Activated CD4-positive, alpha-beta T cell treated with anti-CD3 and anti-CD28 coated beads, Interleukin-2, amount 10 ng/mL, durations not matched to agents 24 days and 14 days (primary cell): Measurements from ENCODE around the gene MTSS2. TPM values are rescaled to one million over a fixed set of nuclear protein-coding genes. Genes with fewer than 3 reads are reported as not detected.

Experiments
- DNase-seq: peaks from one replicate; pipeline ENCODE4 v3.0.0; 2022
- H3K27ac Mint-ChIP-seq: one replicate; pipeline ENCODE4 v1.8.0; 2022; ENCODE audit warnings: mild to moderate bottlenecking, mixed read lengths
- H3K27me3 Mint-ChIP-seq: one replicate; pipeline ENCODE4 v1.8.0; 2022; ENCODE audit warnings: mixed read lengths
- H3K36me3 Mint-ChIP-seq: one replicate; pipeline ENCODE4 v1.8.0; 2022; ENCODE audit warnings: low read depth, mild to moderate bottlenecking, mixed read lengths
- H3K4me1 Mint-ChIP-seq: one replicate; pipeline ENCODE4 v1.8.0; 2021; ENCODE audit warnings: mixed read lengths
- H3K4me3 Mint-ChIP-seq: one replicate; pipeline ENCODE4 v1.8.0; 2022; ENCODE audit warnings: mild to moderate bottlenecking, moderate library complexity, mixed read lengths
- H3K9me3 Mint-ChIP-seq: one replicate; pipeline ENCODE4 v1.8.0; 2021; ENCODE audit warnings: mixed read lengths
- intact Hi-C: fragments of 100-400 bp; cut with micrococcal nuclease; formaldehyde crosslinking; loops from one replicate; pipeline ENCODE4 v1.15.1; 2023
- total RNA-seq: library from RNA; stranded (reverse); gene quantifications from 2 replicates; pipeline ENCODE4 v1.2.3, GENCODE V29; 2022

The MTSS2 gene
- total RNA-seq, 1 donor from 2014 or later: 3.7 TPM

DNA sequence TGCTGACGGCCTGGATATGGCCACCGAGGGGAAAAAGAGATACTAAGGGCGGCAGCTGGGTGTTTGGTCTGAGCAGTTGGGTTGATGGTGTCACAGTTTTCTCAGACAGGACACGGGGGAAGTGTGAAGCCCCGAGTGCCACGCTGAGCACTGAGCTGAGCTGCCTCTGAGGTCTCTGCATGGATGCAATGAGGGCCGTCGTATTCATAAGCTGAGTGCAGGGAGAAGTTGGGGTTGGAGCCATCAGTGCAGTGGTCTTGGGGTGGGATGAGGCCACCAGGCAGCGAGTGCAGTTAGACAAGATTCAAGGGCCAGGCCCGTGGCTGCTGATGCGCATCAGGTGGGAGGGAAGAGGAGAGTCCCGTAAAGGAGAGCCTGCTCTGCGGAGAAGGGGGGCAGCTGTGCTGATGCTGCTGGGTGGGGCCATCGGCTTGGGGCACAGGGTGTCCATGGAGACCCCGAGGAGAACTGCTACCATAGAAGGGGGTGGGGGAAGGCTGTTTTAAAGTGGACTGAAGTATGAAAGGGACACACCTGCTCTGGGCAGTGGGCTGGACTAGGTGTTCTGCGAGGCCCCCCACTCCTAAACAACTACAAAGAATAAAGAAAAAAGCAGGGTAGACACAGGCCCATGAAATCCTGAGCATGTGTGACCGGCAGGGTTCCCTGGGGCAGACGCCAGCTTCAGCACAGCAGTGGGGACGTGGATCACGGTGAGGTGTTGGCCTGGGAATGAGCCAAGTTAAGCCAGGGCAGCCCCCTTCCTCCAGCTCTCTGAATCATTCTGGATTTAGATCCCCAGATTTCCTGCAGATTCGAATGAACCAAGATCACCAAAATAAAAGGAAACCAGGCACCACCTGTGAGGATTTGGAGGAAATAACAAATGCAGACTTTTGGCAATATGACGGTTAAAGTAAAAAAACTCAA, 19.8 kb downstream of the MTSS2 start:
- no peak overlapping the region for H3K27ac Mint-ChIP-seq
- H3K4me3 Mint-ChIP-seq: no peak overlapping the region
- intact Hi-C loops: no loop called here
- H3K9me3 Mint-ChIP-seq: no peaks in the 10 kb centered on the region
- no peaks in the 10 kb centered on the region for H3K4me1 Mint-ChIP-seq
- no peaks in the 10 kb centered on the region for H3K36me3 Mint-ChIP-seq
- no peaks in the 10 kb centered on the region for H3K27me3 Mint-ChIP-seq
- DNase-seq: no peak

DNA sequence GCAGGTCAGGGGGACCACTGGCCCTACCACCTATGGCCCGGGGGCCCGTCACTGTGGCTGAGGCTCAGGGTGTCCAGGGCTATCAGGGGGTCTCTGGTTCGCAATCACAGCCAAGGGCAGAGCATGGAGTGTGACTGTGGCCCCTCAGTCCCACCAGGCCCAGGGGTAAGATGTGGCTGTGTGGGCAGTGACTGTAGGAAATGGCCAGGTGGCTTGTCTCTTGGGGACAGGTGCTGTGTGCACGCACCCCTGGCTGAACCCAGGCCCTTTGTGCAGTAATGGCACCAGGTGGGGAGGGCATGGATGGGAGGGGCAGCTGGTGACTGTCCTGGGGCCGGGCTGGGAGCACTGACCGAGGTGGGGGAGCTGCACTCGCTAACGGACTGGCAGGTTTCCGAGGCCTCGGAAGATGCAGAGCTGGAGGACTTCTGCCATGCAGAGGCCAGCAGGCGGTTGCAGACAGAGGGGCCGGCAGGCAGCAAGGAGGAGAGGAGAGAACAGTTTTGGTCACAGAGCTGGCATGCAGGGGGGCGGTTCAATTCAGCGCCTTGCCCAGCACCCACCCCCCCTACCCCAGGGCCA, 20.6 kb downstream of the MTSS2 start:
- Mint-ChIP-seq H3K4me1 (no peaks in the 10 kb centered on the region), H3K36me3 (no peaks in the 10 kb centered on the region), H3K4me3 (no peak overlapping the region), H3K9me3 (no peaks in the 10 kb centered on the region), H3K27ac (no peak overlapping the region), H3K27me3 (no peaks in the 10 kb centered on the region)
- no peak for DNase-seq
- intact Hi-C loops: no loop called here

DNA sequence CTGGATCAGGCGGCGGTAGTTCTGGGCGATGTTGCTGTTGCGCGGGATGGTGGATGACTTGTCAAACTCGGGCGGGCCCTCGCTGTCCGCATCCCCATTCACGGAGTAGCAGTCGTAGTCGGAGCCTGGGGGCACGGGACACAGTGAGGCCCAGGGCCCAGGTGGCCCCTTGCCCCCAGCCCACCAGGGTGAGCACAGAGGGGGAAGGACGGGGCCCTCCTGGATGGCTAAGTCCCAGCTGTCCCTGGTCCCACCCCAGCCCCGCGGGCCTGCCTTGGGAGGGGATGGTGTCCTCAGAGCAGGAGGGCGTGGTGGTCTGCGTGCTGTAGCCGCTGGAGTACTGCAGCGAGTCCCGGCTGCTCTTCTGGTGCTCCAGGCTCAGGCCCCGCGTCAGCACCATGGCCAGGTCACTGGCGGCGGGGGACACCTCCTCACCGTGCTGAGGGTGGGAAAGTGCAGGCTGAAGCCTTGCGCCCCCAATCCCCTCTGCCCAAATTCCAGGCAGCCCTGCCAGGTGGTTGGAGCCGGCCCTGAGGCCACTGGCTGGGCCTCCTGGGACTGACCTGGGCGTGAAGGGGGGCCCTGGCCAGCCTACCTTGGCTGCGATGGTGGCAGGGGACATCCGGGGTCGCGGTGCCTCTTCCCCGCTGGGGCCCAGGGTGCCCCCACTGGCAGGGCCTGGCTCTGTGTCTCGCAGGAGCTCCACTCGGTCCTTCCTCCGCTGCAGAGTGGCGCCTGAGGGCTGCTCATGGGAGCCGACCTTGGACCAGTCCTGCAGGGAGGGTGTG, 21.3 kb downstream of the MTSS2 start:
- no peak overlapping the region for H3K4me3 Mint-ChIP-seq
- H3K4me1 Mint-ChIP-seq: no peaks in the 10 kb centered on the region
- H3K27ac Mint-ChIP-seq: no peak overlapping the region
- intact Hi-C loops: no loop called here
- no peak for DNase-seq
- no peaks in the 10 kb centered on the region for H3K36me3 Mint-ChIP-seq
- no peaks in the 10 kb centered on the region for H3K9me3 Mint-ChIP-seq
- H3K27me3 Mint-ChIP-seq: no peaks in the 10 kb centered on the region

DNA sequence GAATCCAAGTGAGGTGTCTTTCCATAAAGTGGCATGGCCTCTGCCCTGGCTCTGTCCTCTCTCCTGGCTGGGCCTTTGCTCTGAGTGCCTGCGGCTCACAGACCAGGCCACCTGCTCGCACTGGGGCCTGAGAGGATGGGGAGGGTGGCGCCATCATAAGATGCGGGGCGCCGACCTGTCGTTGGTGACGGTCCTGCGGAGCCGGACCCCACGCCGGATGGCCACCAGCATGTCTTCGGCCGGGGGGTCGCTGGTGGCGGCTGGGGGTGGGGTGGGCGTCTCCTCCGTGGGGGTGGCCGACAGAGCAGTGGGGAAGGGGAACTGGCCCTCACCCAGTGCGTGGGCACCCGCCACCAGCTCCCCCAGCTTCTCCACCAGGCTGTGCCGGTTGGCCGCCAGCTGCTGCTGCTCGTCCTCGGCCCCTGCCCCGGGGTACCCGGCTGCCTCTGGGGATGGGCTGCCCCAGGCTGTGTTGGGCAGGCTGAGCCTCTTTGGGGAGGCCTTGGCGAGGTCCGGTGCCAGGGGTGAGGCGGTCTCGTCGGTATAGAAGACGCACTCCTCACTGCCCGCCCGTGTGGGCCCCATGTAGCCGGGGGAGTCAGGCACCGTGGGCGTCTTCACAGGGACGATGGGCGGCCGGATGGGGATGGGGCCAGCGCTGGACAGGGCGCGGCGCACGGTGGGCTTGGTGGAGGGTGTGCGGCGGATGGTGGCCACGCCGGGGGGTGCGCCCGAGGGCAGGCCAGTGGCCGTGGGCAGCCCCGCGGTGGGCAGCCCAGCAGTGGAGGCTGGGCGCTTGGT, 22.1 kb downstream of the MTSS2 start:
- Mint-ChIP-seq H3K4me1 (no peaks in the 10 kb centered on the region), H3K9me3 (no peaks in the 10 kb centered on the region), H3K4me3 (no peak overlapping the region), H3K27me3 (no peaks in the 10 kb centered on the region), H3K36me3 (no peaks in the 10 kb centered on the region), H3K27ac (no peak overlapping the region)
- intact Hi-C loops: no loop called here
- DNase-seq: no peak

DNA sequence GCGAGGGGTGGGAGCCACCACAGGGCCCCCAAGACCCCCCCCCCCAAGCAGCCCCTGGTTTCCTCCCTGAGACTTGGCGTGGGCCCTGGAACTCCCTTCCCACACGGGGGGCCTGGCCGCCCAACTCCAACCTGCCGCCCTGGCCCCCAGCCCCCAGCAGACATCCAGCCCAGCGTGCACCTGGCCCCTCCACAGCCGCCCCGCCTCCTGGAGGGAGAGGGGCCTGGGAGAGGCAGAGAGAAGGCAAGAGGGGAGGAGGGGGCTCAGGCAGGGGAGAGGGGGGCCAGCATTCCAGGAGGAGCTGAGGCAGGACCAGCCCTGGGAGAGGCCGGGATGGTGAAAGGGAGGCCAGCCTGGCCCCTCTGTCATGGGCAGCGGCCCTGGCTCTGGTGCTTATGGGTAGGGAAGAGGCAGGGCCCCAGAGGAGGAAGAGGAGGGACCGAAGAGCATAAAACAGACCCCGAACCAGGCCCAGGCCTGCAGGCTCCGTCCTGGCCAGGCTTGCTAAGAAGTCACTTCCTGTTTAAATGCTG, 22.8 kb downstream of the MTSS2 start:
- intact Hi-C loops: no loop called here
- Mint-ChIP-seq H3K9me3 (no peaks in the 10 kb centered on the region), H3K4me3 (no peak overlapping the region), H3K27me3 (no peaks in the 10 kb centered on the region), H3K27ac (no peak overlapping the region), H3K36me3 (no peaks in the 10 kb centered on the region), H3K4me1 (no peaks in the 10 kb centered on the region)
- DNase-seq: no peak

DNA sequence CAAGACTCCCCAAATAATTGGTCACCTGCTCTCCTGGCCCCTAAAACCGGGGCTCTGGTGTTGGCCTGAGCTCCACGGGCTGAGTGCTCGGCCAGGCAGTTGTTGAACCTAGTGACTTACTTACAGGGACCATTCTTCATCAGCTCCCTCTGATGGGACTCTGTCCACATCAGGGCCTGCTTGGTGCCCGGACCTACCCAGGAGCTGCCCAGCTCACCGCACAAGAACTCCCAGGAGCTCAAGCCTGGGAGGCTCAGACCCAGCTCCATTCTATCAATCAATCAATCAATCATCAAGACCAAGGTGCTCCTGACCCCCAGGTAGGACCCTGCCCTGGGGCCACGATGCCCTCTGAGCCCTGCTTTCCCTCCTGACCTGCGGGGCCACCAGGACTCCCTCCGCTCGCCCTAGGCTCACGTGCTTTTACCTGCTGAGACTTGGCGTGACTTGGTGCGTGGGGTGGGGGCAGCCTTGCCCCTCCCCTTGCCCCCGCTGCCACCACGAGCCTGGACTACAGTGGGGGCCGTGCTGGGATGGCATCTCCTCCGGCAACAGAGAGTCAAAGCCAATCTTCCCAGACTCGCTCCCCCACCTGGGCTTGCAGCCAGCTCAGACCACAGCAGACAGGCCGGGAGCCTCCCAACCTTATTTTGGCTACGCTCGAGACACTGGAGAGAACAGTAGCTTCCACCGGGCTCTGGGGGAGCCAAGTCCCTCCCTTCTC, 23.8 kb downstream of the MTSS2 start:
- Mint-ChIP-seq H3K27ac (no peak overlapping the region), H3K9me3 (no peaks in the 10 kb centered on the region), H3K4me3 (no peak overlapping the region), H3K27me3 (no peaks in the 10 kb centered on the region), H3K36me3 (no peaks in the 10 kb centered on the region), H3K4me1 (no peaks in the 10 kb centered on the region)
- intact Hi-C loops: no loop called here
- DNase-seq: no peak

DNA sequence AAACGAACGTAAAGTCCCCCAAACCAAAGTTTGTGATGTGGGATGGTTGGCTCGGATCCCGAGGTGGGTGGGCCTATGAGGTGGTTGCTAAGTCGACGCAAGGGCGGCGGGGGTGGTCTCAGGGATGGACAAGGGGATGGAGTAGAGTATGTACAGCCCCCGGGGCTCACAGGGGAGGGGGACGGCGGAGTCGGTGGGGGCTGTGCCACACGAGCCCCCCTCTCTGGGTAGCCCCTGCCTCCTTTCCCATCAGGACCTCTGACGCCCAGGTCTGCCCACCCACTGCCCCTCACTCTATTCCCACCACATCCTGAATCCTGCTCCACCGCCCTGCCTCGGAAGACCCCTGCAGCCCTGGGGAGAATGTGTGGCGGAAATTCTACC, 24.3 kb downstream of the MTSS2 start:
- H3K36me3 Mint-ChIP-seq: no peaks in the 10 kb centered on the region
- H3K4me3 Mint-ChIP-seq: no peak overlapping the region
- H3K9me3 Mint-ChIP-seq: no peaks in the 10 kb centered on the region
- intact Hi-C loops: no loop called here
- no peaks in the 10 kb centered on the region for H3K4me1 Mint-ChIP-seq
- DNase-seq: no peak
- no peaks in the 10 kb centered on the region for H3K27me3 Mint-ChIP-seq
- H3K27ac Mint-ChIP-seq: no peak overlapping the region

DNA sequence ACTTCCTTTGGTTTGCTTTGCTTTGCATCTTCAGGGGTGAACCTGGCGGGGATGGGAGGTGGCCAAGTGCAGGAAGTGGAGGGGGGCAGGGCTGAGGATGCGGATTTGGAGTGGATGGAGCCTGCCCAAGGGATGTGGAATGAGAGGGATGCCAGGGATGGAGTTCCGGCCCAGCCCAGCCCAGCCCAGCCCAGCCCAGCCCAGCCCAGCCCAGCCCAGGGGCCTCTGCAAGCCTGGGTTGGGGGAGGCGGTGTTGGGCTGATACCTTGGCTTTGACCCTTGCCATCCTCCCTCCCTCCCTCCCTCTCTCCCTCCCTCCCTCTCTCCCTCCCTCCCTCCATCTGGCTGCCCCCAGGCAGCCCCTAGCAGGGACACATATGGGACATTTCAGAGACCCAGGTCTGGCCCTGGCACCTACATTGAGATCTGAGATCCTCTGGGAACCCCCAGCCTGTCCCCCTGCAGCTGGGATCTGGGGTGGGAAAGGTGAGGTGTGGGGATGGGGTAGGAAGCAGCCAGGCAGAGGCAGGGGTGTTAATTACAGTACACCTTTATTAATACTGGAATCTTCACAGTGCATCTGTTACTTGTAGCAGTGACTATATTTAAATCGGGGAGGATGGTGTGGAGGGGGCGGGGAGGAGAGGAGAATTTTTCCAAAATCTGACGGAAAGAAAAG, 25.0 kb downstream of the MTSS2 start:
- H3K4me1 Mint-ChIP-seq: no peaks in the 10 kb centered on the region
- no peak overlapping the region for H3K27ac Mint-ChIP-seq

DNA sequence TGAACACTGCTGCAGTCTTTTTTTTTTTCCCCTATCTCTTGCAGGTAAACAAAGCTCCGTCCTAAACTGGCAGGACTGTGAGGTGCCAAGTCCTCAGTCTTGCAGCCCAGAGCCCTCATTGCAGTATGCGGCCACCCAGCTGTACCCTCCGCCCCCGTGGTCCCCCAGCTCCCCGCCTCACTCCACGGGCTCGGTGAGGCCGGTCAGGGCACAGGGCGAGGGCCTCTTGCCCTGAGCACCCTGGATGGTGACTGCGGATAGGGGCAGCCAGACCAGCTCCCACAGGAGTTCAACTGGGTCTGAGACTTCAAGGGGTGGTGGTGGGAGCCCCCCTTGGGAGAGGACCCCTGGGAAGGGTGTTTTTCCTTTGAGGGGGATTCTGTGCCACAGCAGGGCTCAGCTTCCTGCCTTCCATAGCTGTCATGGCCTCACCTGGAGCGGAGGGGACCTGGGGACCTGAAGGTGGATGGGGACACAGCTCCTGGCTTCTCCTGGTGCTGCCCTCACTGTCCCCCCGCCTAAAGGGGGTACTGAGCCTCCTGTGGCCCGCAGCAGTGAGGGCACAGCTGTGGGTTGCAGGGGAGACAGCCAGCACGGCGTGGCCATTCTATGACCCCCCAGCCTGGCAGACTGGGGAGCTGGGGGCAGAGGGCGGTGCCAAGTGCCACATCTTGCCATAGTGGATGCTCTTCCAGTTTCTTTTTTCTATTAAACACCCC, 25.7 kb downstream of the MTSS2 start:
- H3K36me3 Mint-ChIP-seq: no peaks in the 10 kb centered on the region
- intact Hi-C loops: loop anchor here (10.0 kb wide), 1 partner anchor 165 kb away; no protein-coding TSS in a partner anchor

More for the DNA sequence above, 25.0 kb downstream of the MTSS2 start:
- H3K36me3 Mint-ChIP-seq: no peaks in the 10 kb centered on the region
- no peak for DNase-seq
- no peaks in the 10 kb centered on the region for H3K9me3 Mint-ChIP-seq
- H3K27me3 Mint-ChIP-seq: no peaks in the 10 kb centered on the region
- no peak overlapping the region for H3K4me3 Mint-ChIP-seq
- intact Hi-C loops: no loop called here

DNA sequence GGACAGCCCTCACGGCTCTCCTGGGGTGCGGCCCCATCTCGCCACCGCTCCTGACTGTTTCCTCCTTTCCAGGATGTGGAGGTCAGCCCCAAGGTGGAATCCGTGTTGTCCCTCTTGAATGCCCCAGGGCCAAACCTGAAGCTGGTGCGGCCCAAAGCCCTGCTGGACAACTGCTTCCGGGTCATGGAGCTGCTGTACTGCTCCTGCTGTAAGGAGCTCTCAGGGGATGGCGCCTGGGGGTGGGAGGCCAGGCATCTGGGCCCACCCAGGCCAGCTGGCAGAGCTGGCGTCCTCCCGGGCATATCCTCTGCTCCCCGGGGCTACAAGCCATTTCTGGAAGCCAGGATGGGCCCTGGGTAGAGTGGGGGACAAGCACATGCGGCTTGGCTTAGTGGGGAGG, 26.3 kb downstream of the MTSS2 start:
- no peak for DNase-seq
- Mint-ChIP-seq H3K9me3 (no peaks in the 10 kb centered on the region), H3K36me3 (no peaks in the 10 kb centered on the region), H3K27me3 (no peaks in the 10 kb centered on the region), H3K27ac (no peak overlapping the region), H3K4me1 (no peaks in the 10 kb centered on the region), H3K4me3 (no peak overlapping the region)
- intact Hi-C loops: loop anchor here (10.0 kb wide), 1 partner anchor 165 kb away; no protein-coding TSS in a partner anchor

More for the DNA sequence above, 25.7 kb downstream of the MTSS2 start:
- no peaks in the 10 kb centered on the region for H3K27me3 Mint-ChIP-seq
- no peaks in the 10 kb centered on the region for H3K4me1 Mint-ChIP-seq
- no peak overlapping the region for H3K4me3 Mint-ChIP-seq
- DNase-seq: no peak
- H3K9me3 Mint-ChIP-seq: no peaks in the 10 kb centered on the region
- H3K27ac Mint-ChIP-seq: no peak overlapping the region

DNA sequence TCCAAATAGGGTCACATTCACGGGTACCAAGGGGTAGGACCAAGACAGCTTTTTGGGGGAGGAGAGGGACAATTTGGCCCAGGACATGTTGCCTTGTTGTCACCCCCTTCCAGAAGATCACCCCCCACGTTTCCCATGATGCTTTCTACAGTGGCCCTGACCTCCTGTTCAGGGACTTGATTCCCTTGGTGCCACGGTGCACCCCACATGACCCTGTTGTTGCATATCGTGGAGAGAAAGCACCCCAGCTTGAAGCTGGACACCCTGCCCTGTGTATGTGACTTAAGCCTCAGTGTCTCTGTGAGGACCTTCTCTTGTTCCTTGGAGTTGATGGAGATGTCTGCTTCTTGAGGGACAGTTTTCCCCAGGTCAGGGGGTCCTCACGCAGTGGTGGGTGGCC, 26.9 kb downstream of the MTSS2 start:
- DNase-seq: no peak
- H3K4me3 Mint-ChIP-seq: no peak overlapping the region
- H3K27me3 Mint-ChIP-seq: no peaks in the 10 kb centered on the region
- H3K27ac Mint-ChIP-seq: no peak overlapping the region
- peaks cover 3% of the 10 kb centered on the region for H3K4me1 Mint-ChIP-seq
- no peaks in the 10 kb centered on the region for H3K36me3 Mint-ChIP-seq
- H3K9me3 Mint-ChIP-seq: no peaks in the 10 kb centered on the region
- intact Hi-C loops: loop anchor here (10.0 kb wide), 1 partner anchor 164 kb away; no protein-coding TSS in a partner anchor

DNA sequence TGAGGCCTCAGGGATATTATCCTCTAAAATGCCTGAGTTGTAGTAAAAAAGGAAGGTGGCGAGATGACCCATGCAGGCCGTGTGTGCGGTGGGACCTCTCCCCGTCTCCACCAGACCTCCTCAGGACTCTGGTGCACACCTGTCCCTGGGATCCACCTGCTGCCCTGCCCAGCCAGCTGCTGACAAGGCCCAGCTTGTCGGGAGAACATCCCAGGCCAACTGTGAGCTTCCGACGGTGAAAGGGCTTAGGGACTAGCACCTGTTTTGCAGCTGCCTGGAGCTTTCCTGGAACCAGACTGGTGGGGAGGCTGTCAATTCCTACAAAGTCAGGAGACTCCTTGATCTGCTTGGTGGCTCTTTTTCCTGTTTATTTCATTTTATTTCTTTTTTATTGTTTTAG, 27.9 kb downstream of the MTSS2 start:
- intact Hi-C loops: loop anchor here (10.0 kb wide), 1 partner anchor 163 kb away; no protein-coding TSS in a partner anchor
- no peak for DNase-seq
- Mint-ChIP-seq H3K36me3 (no peaks in the 10 kb centered on the region), H3K9me3 (no peaks in the 10 kb centered on the region), H3K4me1 (peaks cover 6% of the 10 kb centered on the region), H3K27me3 (no peaks in the 10 kb centered on the region), H3K4me3 (no peak overlapping the region), H3K27ac (no peak overlapping the region)
